NB4 (cell line): ENCODE data around the gene CYP8B1.

Experiments used
- DNase-seq: peaks from one replicate; pipeline ENCODE4 v3.0.0; 2010; ENCODE audit warnings: low read depth
- H3K4me3 ChIP-seq: one replicate; pipeline ENCODE4 v1.5.1; 2011; ENCODE audit warnings: mild to moderate bottlenecking, low read depth, low read length, moderate library complexity
- CTCF ChIP-seq: IDR thresholded peaks from one replicate; pipeline ENCODE4 v1.5.1; 2012; ENCODE audit warnings: low read depth, low read length
- MAX ChIP-seq: IDR thresholded peaks from 2 replicates; pipeline ENCODE4 v1.6.1; 2011; ENCODE audit warnings: low read depth, low read length
- MYC ChIP-seq: IDR thresholded peaks from 2 replicates; pipeline ENCODE4 v1.6.1; 2011; ENCODE audit warnings: low read depth, low read length
- POLR2A ChIP-seq: IDR thresholded peaks from 2 replicates; pipeline ENCODE4 v1.6.1; 2011; ENCODE audit warnings: mild to moderate bottlenecking; ENCODE audit not compliant: insufficient read length; ENCODE audit errors: extremely low read depth

The CYP8B1 gene

DNA sequence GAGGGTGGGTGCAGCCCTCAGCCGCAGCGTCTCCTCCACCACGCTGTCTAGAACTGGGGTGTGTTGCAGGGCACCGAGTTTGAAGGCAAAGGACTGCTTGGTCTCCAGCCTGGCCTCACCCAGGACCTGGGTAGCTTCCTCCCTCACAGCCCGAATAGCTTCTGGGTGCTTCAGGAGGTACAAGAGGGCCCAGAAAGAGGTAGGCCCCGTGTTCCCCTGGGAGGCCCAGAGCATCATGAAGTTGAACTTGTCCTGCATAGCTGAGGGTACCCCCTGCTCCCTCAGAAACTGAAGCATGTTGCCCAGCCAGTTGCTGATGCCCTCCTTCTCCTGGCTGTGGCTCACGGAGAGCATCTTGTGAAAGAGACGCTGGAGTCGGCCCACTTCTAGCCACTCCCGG lies 930 bp downstream of the CYP8B1 start:
- no peak overlapping the region for H3K4me3 ChIP-seq
- TF ChIP-seq MYC (no peak), POLR2A (no peak), MAX (no peak), CTCF (no peak)
- no peak for DNase-seq

DNA sequence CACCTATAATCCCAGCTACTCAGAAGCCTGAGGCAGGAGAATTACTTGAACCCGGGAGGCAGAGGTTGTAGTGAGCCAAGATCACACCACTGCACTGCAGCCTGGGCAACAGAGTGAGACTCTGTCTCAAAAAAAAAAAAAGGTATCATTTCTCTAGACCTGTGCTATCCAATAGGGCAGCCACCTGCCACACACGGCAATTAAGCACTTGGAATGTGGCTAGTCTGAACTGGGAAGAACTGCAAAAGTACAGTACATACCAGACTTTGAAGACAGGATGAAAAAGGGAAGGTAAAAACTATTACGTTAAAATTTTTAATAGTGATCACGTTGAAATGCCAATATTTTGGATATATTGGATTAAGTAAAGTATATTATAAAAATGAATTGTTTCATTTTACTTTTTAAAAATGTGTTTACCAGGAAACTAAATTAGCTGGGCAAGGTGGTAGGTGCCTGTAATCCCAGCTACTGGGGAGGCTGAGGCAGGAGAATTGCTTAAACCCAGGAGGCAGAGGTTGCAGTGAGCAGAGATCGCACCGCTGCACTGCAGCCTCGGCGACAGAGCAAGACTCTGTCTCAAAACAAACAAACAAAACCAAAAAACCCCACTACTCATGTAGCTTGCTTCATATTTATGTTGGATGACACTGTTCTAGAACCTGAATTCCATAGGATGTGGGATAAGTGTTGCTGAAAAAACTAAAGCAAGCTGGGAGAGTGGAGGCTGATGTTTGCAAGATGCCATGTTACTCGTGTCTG lies 2.3 kb downstream of the CYP8B1 start:
- no peak for DNase-seq
- TF ChIP-seq MAX (no peak), MYC (no peak), CTCF (no peak), POLR2A (no peak)
- H3K4me3 ChIP-seq, result no peak overlapping the region

- TF ChIP-seq MYC (no peak), POLR2A (no peak), MAX (no peak), CTCF (no peak)
- no peak overlapping the region for H3K4me3 ChIP-seq
- DNase-seq, result no peak
Observed at GRCh38 chr3:42872718-42873117, 3.0 kb downstream of the CYP8B1 start.

- DNase-seq, result no peak
- TF ChIP-seq MYC (no peak), POLR2A (no peak), MAX (no peak), CTCF (no peak)
- H3K4me3 ChIP-seq, result no peak overlapping the region
Observed at GRCh38 chr3:42871592-42872196, 4.0 kb downstream of the CYP8B1 start.

- DNase-seq, result no peak
- TF ChIP-seq POLR2A (no peak), MAX (no peak), MYC (no peak), CTCF (no peak)
- no peak overlapping the region for H3K4me3 ChIP-seq
Observed at GRCh38 chr3:42868841-42869240, 6.8 kb downstream of the CYP8B1 start.
